Transverse colon (tissue), 4 donors: ENCODE measurements around the gene CLEC4E.

Source experiments
- POLR2AphosphoS5 ChIP-seq, 3 donors: sonication (generic); formaldehyde crosslinking; IDR thresholded peaks; one replicate each; pipeline ENCODE4 v1.6.1; 2016; ENCODE audit warnings: antibody characterized with exemption in 3 of 3
- TF ChIP-seq, protein P1 (sequence below), 5 experiments: fragments of 200-600 bp in 3 of 5; fragments of 450-650 bp in 2 of 5; sonication (generic) in 3 of 5; IDR thresholded peaks; 1 replicate in 2 of 5; 2 replicates in 3 of 5; pipeline ENCODE4 v1.5.1; 2016 to 2017; ENCODE audit warnings: antibody characterized with exemption in 5 of 5, inconsistent platforms in 3 of 5, mild to moderate bottlenecking in 2 of 5, moderate library complexity in 1 of 5

DNA sequence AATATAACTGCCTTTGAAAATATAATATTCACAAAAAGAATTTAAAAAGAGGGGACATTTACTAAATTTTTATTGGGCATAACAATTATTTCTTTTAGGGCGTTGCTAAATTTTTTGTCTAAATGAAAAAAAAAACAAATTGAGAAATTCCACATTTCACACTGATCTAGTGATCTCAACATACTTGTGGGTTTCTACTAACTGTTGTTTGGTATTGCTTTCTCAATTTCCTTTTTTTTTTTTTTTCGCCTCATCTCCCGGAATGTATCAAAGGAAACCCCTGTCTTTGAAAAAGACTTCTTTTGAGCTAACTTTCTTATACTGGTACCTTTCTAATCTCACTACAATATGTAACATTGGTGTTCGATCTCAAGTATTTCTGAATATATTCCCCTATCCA lies 27.4 kb downstream of the CLEC4E start, which contains the start of gene CLEC4D:
- TF ChIP-seq, protein P1, sequence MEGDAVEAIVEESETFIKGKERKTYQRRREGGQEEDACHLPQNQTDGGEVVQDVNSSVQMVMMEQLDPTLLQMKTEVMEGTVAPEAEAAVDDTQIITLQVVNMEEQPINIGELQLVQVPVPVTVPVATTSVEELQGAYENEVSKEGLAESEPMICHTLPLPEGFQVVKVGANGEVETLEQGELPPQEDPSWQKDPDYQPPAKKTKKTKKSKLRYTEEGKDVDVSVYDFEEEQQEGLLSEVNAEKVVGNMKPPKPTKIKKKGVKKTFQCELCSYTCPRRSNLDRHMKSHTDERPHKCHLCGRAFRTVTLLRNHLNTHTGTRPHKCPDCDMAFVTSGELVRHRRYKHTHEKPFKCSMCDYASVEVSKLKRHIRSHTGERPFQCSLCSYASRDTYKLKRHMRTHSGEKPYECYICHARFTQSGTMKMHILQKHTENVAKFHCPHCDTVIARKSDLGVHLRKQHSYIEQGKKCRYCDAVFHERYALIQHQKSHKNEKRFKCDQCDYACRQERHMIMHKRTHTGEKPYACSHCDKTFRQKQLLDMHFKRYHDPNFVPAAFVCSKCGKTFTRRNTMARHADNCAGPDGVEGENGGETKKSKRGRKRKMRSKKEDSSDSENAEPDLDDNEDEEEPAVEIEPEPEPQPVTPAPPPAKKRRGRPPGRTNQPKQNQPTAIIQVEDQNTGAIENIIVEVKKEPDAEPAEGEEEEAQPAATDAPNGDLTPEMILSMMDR (IDR thresholded peaks at IDR 0.05), result no peak
- TF ChIP-seq POLR2AphosphoS5 (IDR thresholded peaks at IDR 0.05), result no peak
